ENCODE measurements around the gene DCLK1.

DNA sequence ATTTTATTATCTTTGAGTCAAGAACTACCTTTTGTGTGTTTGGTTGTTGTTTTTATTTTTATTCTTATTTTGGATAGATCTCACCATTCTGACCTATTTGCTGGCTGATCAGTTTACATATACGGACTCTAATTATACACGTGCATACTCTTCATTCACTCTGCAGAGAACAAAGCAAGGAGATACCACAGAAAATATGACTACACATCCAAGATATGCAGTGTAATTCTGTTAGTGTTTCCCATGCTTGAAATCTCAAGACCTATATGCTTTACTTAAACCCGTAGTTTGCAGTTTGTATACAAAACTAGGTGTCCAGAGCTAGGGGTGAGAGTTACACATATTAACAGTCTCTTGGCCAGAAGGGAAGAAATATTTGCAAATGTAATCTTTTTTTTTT, 205.5 kb downstream of the DCLK1 start:
- no peak for TF ChIP-seq POLR2A (IDR thresholded peaks at IDR 0.05; ENCODE audit: borderline replicate concordance, extremely low read depth, insufficient read depth, insufficient read length)
- TF ChIP-seq POLR2AphosphoS5 (IDR thresholded peaks at IDR 0.05; ENCODE audit: low read depth, low read length): no peak
- no peak for TF ChIP-seq SIN3A (IDR thresholded peaks at IDR 0.05; ENCODE audit: low read depth)
